Panc1 (cell line): ENCODE results near the gene NKX2-4. TPM values are rescaled to one million over a fixed set of nuclear protein-coding genes. Genes with fewer than 3 reads are reported as not detected.
"Not testable (repeated sequence)": the region's sequence is repeated elsewhere in the genome, so short reads cannot be mapped to it uniquely, and the experiment has no call there.

Source experiments
- ATAC-seq: fragments of 200-7000 bp; cut with Tn5 transposase; 2 replicates; pipeline ENCODE4 v1.9.1; 2020; ENCODE audit warnings: mild to moderate bottlenecking, moderate library complexity
- BruUV-seq: library from RNA; stranded (reverse); fragments of 400-500 nt; replicated peaks from 2 replicates; lab custom pipeline; 2021; lab: Mats Ljungman, UMichigan
- CTCF ChIA-PET: fragments of 300-600 bp; sonication (Branson Sonifier 250); formaldehyde crosslinking; loops from one replicate; lab custom pipeline; 2022; ENCODE audit warnings: antibody characterized with exemption; lab: Charles Lee
- POLR2A ChIA-PET: fragments of 300-600 bp; sonication (Branson Sonifier 250); formaldehyde crosslinking; loops from one replicate; lab custom pipeline; 2022; ENCODE audit warnings: antibody characterized with exemption; lab: Charles Lee
- DNase-seq: peaks from one replicate; pipeline ENCODE4 v3.0.0-alpha.2; 2010; ENCODE audit warnings: low read depth, low spot score
- H3K27ac ChIP-seq: 2 replicates; pipeline ENCODE4 v1.5.1; 2011; ENCODE audit warnings: mild to moderate bottlenecking, low read length, inconsistent platforms
- H3K27me3 ChIP-seq: fragments of 200-500 bp; sonication (Bioruptor generic); 2 replicates; pipeline ENCODE4 v1.6.0; 2014; ENCODE audit warnings: low read length, inconsistent platforms; ENCODE audit not compliant: control insufficient read depth, insufficient read depth
- H3K36me3 ChIP-seq: fragments of 200-500 bp; sonication (Bioruptor generic); 2 replicates; pipeline ENCODE4 v1.5.1; 2014; ENCODE audit warnings: inconsistent platforms, mild to moderate bottlenecking, low read length, moderate library complexity; ENCODE audit not compliant: control insufficient read depth, insufficient read depth
- H3K4me1 ChIP-seq: 2 replicates; pipeline ENCODE4 v1.5.1; 2011; ENCODE audit warnings: inconsistent platforms, mild to moderate bottlenecking, low read length, moderate library complexity; ENCODE audit not compliant: control insufficient read depth, insufficient read depth
- H3K4me3 ChIP-seq, 2 experiments: 2 replicates each; pipeline ENCODE4 v1.5.1; 2011 to 2012; ENCODE audit warnings: low read depth in 2 of 2, low read length in 2 of 2, mild to moderate bottlenecking in 2 of 2, inconsistent platforms in 1 of 2, moderate library complexity in 1 of 2
- H3K9me3 ChIP-seq: fragments of 200-500 bp; sonication (Bioruptor generic); 2 replicates; pipeline ENCODE4 v1.5.1; 2014; ENCODE audit warnings: low read depth, mild to moderate bottlenecking, inconsistent platforms, low read length, moderate library complexity; ENCODE audit not compliant: control insufficient read depth, insufficient read depth
- CTCF ChIP-seq: fragments of 450-650 bp; IDR thresholded peaks from 2 replicates; pipeline ENCODE4 v1.5.1; 2017; ENCODE audit warnings: mild to moderate bottlenecking
- POLR2AphosphoS5 ChIP-seq: IDR thresholded peaks from 2 replicates; pipeline ENCODE4 v1.6.1; 2012; ENCODE audit warnings: mild to moderate bottlenecking, low read depth, low read length, moderate library complexity
- REST ChIP-seq, 2 experiments: IDR thresholded peaks; 2 replicates each; pipeline ENCODE4 v1.6.1; 2011 to 2012; ENCODE audit warnings: low read depth in 2 of 2, control low read depth in 1 of 2, low read length in 1 of 2, mild to moderate bottlenecking in 1 of 2, moderate library complexity in 1 of 2; ENCODE audit not compliant: insufficient read depth in 1 of 2
- SIN3A ChIP-seq: IDR thresholded peaks from 2 replicates; pipeline ENCODE4 v1.6.1; 2012; ENCODE audit warnings: low read depth, mild to moderate bottlenecking, low read length, moderate library complexity, borderline replicate concordance; ENCODE audit not compliant: insufficient read depth
- TCF7L2 ChIP-seq: IDR thresholded peaks from 2 replicates; pipeline ENCODE4 v1.6.1; 2011; ENCODE audit warnings: mild to moderate bottlenecking, low read depth, low read length, inconsistent platforms
- in situ Hi-C: cut with HindIII; loops from 2 replicates; pipeline ENCODE4 v1.10.0; 2016; ENCODE audit warnings: low sequenced_read_pairs, low pct_unique_long_range_greater_than_20kb
- intact Hi-C: fragments of 100-400 bp; cut with micrococcal nuclease; formaldehyde crosslinking; loops from one replicate; pipeline ENCODE4 v1.10.0; 2022; ENCODE audit not compliant: unreplicated experiment
- total RNA-seq: library from RNA; stranded (reverse); gene quantifications from one replicate; pipeline ENCODE4 v1.2.1, GENCODE V29; 2021; ENCODE audit not compliant: unreplicated experiment

Gene NKX2-4
- total RNA-seq, 1 experiment from 2014 or later: not detected

- CTCF ChIA-PET, in situ Hi-C loops, BruUV-seq, H3K9me3 ChIP-seq, DNase-seq, H3K4me3 ChIP-seq, ATAC-seq, H3K4me1 ChIP-seq, H3K27me3 ChIP-seq, H3K27ac ChIP-seq, intact Hi-C loops, H3K36me3 ChIP-seq, POLR2A ChIA-PET: not testable (repeated sequence)
Measured at GRCh38 chr20:21413996-21414395, 16.7 kb upstream of the NKX2-4 start.

GRCh38 chr20:21411725-21412124, 14.4 kb upstream of the NKX2-4 start:
- Histone ChIP-seq H3K36me3 (no peaks in the 10 kb centered on the region), H3K9me3 (no peaks in the 10 kb centered on the region), H3K4me3 (no peak overlapping the region), H3K27me3 (no peaks in the 10 kb centered on the region), H3K27ac (no peak overlapping the region), H3K4me1 (no peaks in the 10 kb centered on the region)
- in situ Hi-C loops (no loop called here), intact Hi-C loops (no loop called here)
- DNase-seq: no peak
- ChIA-PET CTCF (no interaction called here), POLR2A (no interaction called here)
- no TSS peak for BruUV-seq
- no peak for ATAC-seq
- TF ChIP-seq TCF7L2 (no peak), SIN3A (no peak), REST (IDR thresholded peaks at IDR 0.05; ENCODE audit: insufficient read depth in 1 of 2, low read depth in 2 of 2, low read length in 1 of 2) (no peak), CTCF (no peak), POLR2AphosphoS5 (no peak)

GRCh38 chr20:21399005-21399475, 1.7 kb upstream of the NKX2-4 start:
- no TSS peak for BruUV-seq
- intact Hi-C loops: no loop called here

More at GRCh38 chr20:21399005-21399475, 1.7 kb upstream of the NKX2-4 start:
- no peak for TF ChIP-seq TCF7L2
- TF ChIP-seq SIN3A: no peak
- TF ChIP-seq POLR2AphosphoS5: no peak
- TF ChIP-seq CTCF: no peak
- TF ChIP-seq REST (IDR thresholded peaks at IDR 0.05; ENCODE audit: insufficient read depth in 1 of 2, low read depth in 2 of 2, low read length in 1 of 2): no peak
- ChIA-PET CTCF (no interaction called here), POLR2A (no interaction called here)
- Histone ChIP-seq H3K36me3 (no peaks in the 10 kb centered on the region), H3K4me1 (no peaks in the 10 kb centered on the region), H3K9me3 (no peaks in the 10 kb centered on the region), H3K27ac (no peak overlapping the region), H3K4me3 (no peak overlapping the region), H3K27me3 (peaks cover 18% of the 10 kb centered on the region)
- in situ Hi-C loops: no loop called here
- DNase-seq: no peak
- ATAC-seq: no peak
